Epithelial cell of proximal tubule (primary cell): ENCODE measurements around the gene FOXR1. TPM values are rescaled to one million over a fixed set of nuclear protein-coding genes. Genes with fewer than 3 reads are reported as not detected.

Experiments used
- DNase-seq: peaks from one replicate; pipeline ENCODE4 v3.0.0-alpha.2; 2011; ENCODE audit warnings: low read depth
- H3K4me3 ChIP-seq: 2 replicates; pipeline ENCODE4 v1.5.1; 2011; ENCODE audit warnings: low read depth, mild to moderate bottlenecking, low read length
- CTCF ChIP-seq: conservative IDR thresholded peaks from 2 replicates; pipeline ENCODE4 v1.5.1; 2012; ENCODE audit warnings: low read depth, mild to moderate bottlenecking, low read length
- total RNA-seq: library from RNA; depleted of rRNA; stranded (reverse); fragments of >200 nt; gene quantifications from 2 replicates; pipeline ENCODE4 v1.2.3, GENCODE V29; 2015

Gene FOXR1
- total RNA-seq, 1 donor from 2014 or later, result not detected

- H3K4me3 ChIP-seq, result peak overlapping the region; percentile 91
- DNase-seq, result no peak
- no peak for TF ChIP-seq CTCF
Observed at GRCh38 chr11:118998388-118998717, 26.8 kb downstream of the FOXR1 start.

GRCh38 chr11:118998822-118999221 lies 27.3 kb downstream of the FOXR1 start:
- TF ChIP-seq CTCF, result no peak
- H3K4me3 ChIP-seq, result peak overlapping the region; percentile 91
- peak; percentile 69 for DNase-seq

GRCh38 chr11:119000906-119001305 lies 29.3 kb downstream of the FOXR1 start:
- no peak for TF ChIP-seq CTCF
- no peak for DNase-seq
- H3K4me3 ChIP-seq, result no peak overlapping the region

- TF ChIP-seq CTCF, result no peak
- DNase-seq, result no peak
Observed at GRCh38 chr11:119006656-119007055, 35.1 kb downstream of the FOXR1 start.

GRCh38 chr11:119011476-119012053 lies 40.0 kb downstream of the FOXR1 start:
- H3K4me3 ChIP-seq, result no peak overlapping the region
- DNase-seq, result no peak
- peak; percentile 6 for TF ChIP-seq CTCF

More at GRCh38 chr11:119006656-119007055, 35.1 kb downstream of the FOXR1 start:
- H3K4me3 ChIP-seq, result no peak overlapping the region

GRCh38 chr11:119012629-119013170 lies 41.1 kb downstream of the FOXR1 start:
- TF ChIP-seq CTCF, result no peak
- H3K4me3 ChIP-seq, result no peak overlapping the region
- DNase-seq, result no peak

- DNase-seq, result no peak
- TF ChIP-seq CTCF, result no peak
- no peak overlapping the region for H3K4me3 ChIP-seq
Observed at GRCh38 chr11:119014209-119014924, 42.8 kb downstream of the FOXR1 start.
